Body of pancreas (tissue), 4 donors: Measurements from ENCODE around the gene HOXD4. TPM values are rescaled to one million over a fixed set of nuclear protein-coding genes. Genes with fewer than 3 reads are reported as not detected.
A peak's percentile ranks its signal among the peaks of the same experiment; 100 is the strongest.

Experiments used
- ATAC-seq: fragments of 150-250 bp; one replicate; pipeline ENCODE4 v1.9.1; 2016
- DNase-seq, 4 donors: peaks; one replicate each; pipeline ENCODE4 v3.0.0-alpha.2; 2019
- H3K27ac ChIP-seq, 4 donors: fragments of 200-600 bp; sonication (generic); 1 replicate in 3 of 4; 2 replicates in 1 of 4; pipeline versions ENCODE4 v1.5.1 to v1.6.1; 2016 to 2019; ENCODE audit warnings: mild to moderate bottlenecking in 1 of 4, mixed read lengths in 1 of 4, moderate library complexity in 1 of 4
- H3K27me3 ChIP-seq, 2 donors: fragments of 200-600 bp; sonication (generic); one replicate each; pipeline ENCODE4 v1.6.0; 2016; ENCODE audit warnings: mild to moderate bottlenecking in 1 of 2
- H3K36me3 ChIP-seq, 2 donors: fragments of 200-600 bp; sonication (generic); replicated peaks in 1 of 2; 2 replicates each; pipeline ENCODE4 v1.5.1; 2016; ENCODE audit warnings: low read depth in 2 of 2; ENCODE audit not compliant: insufficient read depth in 1 of 2
- H3K4me1 ChIP-seq: fragments of 200-600 bp; sonication (generic); one replicate; pipeline ENCODE4 v1.6.0; 2016
- H3K4me3 ChIP-seq, 2 donors: fragments of 200-600 bp; sonication (generic); 1 replicate in 1 of 2; 2 replicates in 1 of 2; pipeline ENCODE4 v1.5.1; 2016 to 2019
- H3K9me3 ChIP-seq, 3 donors: fragments of 200-600 bp; sonication (generic); 1 replicate in 2 of 3; 2 replicates in 1 of 3; pipeline ENCODE4 v1.5.1; 2016
- POLR2A ChIP-seq, 3 donors: fragments of 450-650 bp; IDR thresholded peaks; one replicate each; pipeline ENCODE4 v1.6.1; 2016; ENCODE audit warnings: antibody characterized with exemption in 3 of 3, mild to moderate bottlenecking in 2 of 3
- WGBS, 2 donors: methylation state at CpG; one replicate each; pipeline ENCODE4 v1.1.5; 2017; 5-methylcytosine and 5-hydroxymethylcytosine counted together
- intact Hi-C: fragments of 100-400 bp; cut with DNase I; formaldehyde crosslinking; loops from one replicate; pipeline ENCODE4 v1.15.1; 2023
- total RNA-seq, 2 donors: library from RNA; depleted of rRNA; stranded (reverse); fragments of >200 nt; gene quantifications; one replicate each; pipeline ENCODE4 v1.1.0, GENCODE V29; 2016
- TF ChIP-seq, protein P1 (sequence below), 7 experiments: fragments of 450-650 bp in 4 of 7; fragments of 200-600 bp in 3 of 7; sonication (generic) in 3 of 7; IDR thresholded peaks; one replicate each; pipeline ENCODE4 v1.5.1; 2016 to 2019; ENCODE audit warnings: antibody characterized with exemption in 7 of 7

The HOXD4 gene
- total RNA-seq, 2 donors from 2014 or later: 0.78 TPM; not detected in 1

DNA sequence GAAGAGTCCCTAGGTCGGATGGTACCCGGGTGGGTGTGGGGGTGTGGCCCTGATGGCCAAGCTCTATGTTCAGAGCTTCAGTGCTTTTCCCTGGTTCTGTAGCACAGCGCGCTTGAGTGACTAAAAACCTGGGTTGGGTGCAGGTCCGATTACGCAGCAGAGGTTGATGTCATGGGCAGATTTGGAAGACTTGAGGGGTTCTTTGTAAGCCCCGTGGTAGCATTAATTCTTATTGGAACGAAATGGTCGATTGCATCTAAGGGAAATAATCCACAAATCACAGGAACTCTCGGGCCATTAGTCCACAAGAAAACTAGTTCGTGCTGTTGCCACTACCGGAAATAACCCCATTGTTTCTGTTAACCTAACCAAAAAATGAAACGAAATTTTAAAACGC is 12.8 kb upstream of the HOXD4 start:
- Histone ChIP-seq H3K27me3 (peaks cover 0 to 55% of the 10 kb centered on the region in 2 donors), H3K4me3 (no peak overlapping the region), H3K9me3 (no peaks in the 10 kb centered on the region), H3K27ac (no peak overlapping the region), H3K36me3 (no peaks in the 10 kb centered on the region), H3K4me1 (peaks cover 26% of the 10 kb centered on the region)
- intact Hi-C loops: no loop called here
- ATAC-seq: no peak
- DNase-seq: no peak
- TF ChIP-seq POLR2A (IDR thresholded peaks at IDR 0.05): no peak
- TF ChIP-seq, protein P1, sequence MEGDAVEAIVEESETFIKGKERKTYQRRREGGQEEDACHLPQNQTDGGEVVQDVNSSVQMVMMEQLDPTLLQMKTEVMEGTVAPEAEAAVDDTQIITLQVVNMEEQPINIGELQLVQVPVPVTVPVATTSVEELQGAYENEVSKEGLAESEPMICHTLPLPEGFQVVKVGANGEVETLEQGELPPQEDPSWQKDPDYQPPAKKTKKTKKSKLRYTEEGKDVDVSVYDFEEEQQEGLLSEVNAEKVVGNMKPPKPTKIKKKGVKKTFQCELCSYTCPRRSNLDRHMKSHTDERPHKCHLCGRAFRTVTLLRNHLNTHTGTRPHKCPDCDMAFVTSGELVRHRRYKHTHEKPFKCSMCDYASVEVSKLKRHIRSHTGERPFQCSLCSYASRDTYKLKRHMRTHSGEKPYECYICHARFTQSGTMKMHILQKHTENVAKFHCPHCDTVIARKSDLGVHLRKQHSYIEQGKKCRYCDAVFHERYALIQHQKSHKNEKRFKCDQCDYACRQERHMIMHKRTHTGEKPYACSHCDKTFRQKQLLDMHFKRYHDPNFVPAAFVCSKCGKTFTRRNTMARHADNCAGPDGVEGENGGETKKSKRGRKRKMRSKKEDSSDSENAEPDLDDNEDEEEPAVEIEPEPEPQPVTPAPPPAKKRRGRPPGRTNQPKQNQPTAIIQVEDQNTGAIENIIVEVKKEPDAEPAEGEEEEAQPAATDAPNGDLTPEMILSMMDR (IDR thresholded peaks at IDR 0.05): no peak
- WGBS, 2 donors: 9 to 12% methylated on average over 14 of the region's 14 CpGs

DNA sequence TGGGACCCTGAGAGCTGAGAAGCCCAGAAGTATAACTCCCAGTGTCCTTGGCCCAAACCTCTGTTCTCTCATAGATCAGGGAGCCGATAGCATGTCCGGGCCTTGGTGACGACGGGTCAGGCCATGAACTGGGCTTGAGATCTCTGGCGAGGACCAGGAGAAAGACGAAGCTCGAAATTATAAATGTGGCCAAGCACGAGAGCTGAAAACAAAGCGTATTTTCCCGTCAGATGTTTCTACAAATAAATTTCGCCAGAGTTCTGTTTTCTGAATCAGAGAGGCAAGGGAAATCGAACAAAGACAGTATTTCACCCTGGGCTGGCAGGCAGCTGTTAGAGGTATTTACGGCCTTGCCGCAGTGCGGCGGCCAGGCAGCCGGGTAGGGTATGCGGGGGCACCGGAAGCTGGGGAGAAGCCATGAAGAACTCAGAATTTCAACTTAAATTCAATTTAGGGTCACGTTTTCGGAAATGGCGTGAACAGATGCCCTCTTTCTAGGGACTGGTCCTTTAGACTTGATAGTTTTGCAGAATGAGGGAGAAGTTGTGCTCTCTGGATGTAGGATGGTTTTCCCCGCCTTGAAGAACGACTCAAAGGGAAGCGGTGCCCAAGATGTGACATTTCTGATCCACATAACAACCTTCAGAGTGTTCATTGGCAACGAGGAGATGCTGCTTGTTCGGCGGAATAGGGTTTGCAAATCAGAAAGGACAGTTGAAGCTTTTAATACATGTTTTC is 12.3 kb upstream of the HOXD4 start:
- H3K27ac ChIP-seq: no peak overlapping the region
- intact Hi-C loops: no loop called here
- H3K36me3 ChIP-seq: no peaks in the 10 kb centered on the region
- ATAC-seq (no peak), DNase-seq (no peak)
- no peaks in the 10 kb centered on the region for H3K9me3 ChIP-seq
- no peak overlapping the region for H3K4me3 ChIP-seq
- WGBS, 2 donors: 10 to 20% methylated on average over 28 of the region's 28 CpGs
- H3K4me1 ChIP-seq: peaks cover 26% of the 10 kb centered on the region
- H3K27me3 ChIP-seq: peaks cover 0 to 50% of the 10 kb centered on the region in 2 donors
- no peak for TF ChIP-seq POLR2A (IDR thresholded peaks at IDR 0.05)
- TF ChIP-seq, protein P1 (IDR thresholded peaks at IDR 0.05): no peak

DNA sequence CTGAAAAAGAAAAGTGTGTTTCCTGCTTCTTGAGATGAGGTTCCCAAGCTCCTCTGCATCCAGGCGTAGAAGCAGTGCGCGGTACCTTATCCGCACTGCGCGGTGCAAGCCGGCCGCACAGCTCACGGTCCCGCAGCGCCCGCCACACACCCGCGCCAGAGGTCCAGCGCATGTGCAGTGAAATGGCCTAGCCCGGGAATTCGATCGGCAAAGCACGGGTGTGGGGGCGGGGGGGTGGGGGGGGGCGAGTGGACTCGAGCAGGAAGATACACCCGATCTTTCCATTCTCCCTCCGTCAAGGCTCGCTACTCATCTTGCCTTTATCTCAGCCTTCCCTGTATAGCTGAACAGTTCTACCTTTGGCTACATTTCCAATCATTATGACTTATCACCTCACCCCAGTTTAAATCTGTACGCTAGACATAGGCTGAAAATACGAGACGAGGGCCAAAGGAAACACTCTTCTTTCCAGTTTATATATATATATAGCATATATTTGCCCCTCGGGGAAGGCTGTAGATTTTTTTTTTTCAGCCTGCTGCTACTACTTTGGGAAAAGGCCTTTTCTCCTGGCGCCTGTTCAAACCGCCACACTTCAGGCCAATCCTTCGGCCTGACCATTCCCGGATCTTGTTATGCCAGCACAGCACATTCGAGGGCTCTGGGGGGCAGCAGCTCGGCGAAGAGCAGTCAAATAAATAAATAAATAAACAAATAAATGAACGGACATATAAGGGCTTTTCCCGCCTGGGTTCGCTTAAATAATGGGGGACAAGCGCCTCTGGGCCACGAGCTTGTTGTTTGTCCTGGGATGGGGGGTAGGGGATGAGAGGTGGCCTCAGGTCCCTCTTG is 11.5 kb upstream of the HOXD4 start:
- peaks cover 26% of the 10 kb centered on the region for H3K4me1 ChIP-seq

DNA sequence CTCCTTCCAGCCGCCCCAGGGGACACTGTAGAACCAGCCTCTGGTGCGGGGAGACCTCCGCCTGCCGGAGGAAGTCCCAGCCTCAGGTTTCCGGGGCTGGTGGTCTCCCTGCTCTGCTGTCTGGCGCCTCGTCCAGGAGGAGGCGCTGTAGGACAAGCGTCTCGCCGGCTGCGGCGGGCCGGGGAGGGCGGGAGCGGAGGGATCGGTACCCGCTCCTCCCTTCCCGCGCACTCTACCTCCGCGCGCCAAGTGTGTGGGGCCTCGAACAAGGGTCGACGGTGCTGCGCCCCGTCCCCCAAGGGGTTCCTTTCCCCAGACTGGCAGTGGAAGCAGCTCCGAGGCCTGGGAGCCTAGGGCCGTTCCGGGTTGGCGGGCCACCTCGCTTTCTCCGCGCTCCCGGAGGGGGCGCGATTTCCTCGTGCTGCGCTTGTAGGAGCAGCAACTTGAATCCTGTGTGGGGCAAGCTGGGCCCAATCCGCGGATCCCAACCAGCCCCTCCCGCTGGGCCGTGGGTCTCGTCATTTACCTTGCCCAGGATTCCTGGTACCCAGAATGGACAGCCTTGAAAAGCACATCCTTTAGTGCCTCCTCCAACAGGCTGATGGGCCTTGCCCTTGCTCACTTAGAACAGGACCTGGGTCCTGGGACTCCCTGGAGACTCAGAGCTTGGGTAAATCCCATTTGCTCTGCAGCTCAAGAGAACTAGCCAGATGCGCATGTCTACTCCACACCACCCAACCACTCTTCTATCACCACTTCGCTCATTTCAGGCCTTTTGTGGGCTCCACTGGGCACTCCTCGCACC is 10.6 kb upstream of the HOXD4 start:
- Histone ChIP-seq H3K4me3 (no peak overlapping the region), H3K4me1 (peaks cover 25% of the 10 kb centered on the region), H3K27ac (peak overlapping the region in 2 of 4 donors; percentile 26 to 27), H3K9me3 (no peaks in the 10 kb centered on the region), H3K27me3 (peaks cover 0 to 39% of the 10 kb centered on the region in 2 donors), H3K36me3 (no peaks in the 10 kb centered on the region)
- DNase-seq (peak; percentile 57 to 69 (median 63)), ATAC-seq (peak; percentile 79)
- TF ChIP-seq, protein P1 (IDR thresholded peaks at IDR 0.05): peak; percentile 75 to 92 (median 83)
- TF ChIP-seq POLR2A (IDR thresholded peaks at IDR 0.05): no peak
- 8 to 60% methylated on average over 5 to 48 of the region's 48 CpGs for WGBS, 2 donors
- intact Hi-C loops: loop anchor here (5.0 to 10.0 kb wide), 2 partner anchors 317 to 404 kb away; no protein-coding TSS in a partner anchor

More for the DNA sequence above, 11.5 kb upstream of the HOXD4 start:
- DNase-seq (no peak), ATAC-seq (peak; percentile 31)
- Histone ChIP-seq H3K27me3 (peaks cover 0 to 44% of the 10 kb centered on the region in 2 donors), H3K4me3 (no peak overlapping the region), H3K27ac (peak overlapping the region in 2 of 4 donors; percentile 26 to 27), H3K36me3 (no peaks in the 10 kb centered on the region), H3K9me3 (no peaks in the 10 kb centered on the region)
- intact Hi-C loops: loop anchor here (5.0 to 10.0 kb wide), 2 partner anchors 317 to 405 kb away; no protein-coding TSS in a partner anchor
- 8 to 15% methylated on average over 41 of the region's 41 CpGs for WGBS, 2 donors
- TF ChIP-seq POLR2A (IDR thresholded peaks at IDR 0.05): no peak
- TF ChIP-seq, protein P1 (IDR thresholded peaks at IDR 0.05): no peak
